Ovary (tissue), 3 donors: ENCODE measurements around the gene CDC14B.
"Not testable (repeated sequence)": the region's sequence is repeated elsewhere in the genome, so short reads cannot be mapped to it uniquely, and the experiment has no call there.

Source experiments
- CTCF ChIP-seq, 3 donors: fragments of 450-650 bp in 2 of 3; fragments of 200-600 bp in 1 of 3; IDR thresholded peaks; one replicate each; pipeline versions ENCODE4 v1.5.1 to v1.8.0; 2016 to 2022; ENCODE audit warnings: antibody characterized with exemption in 3 of 3, mild to moderate bottlenecking in 1 of 3
- POLR2A ChIP-seq: fragments of 450-650 bp; IDR thresholded peaks from one replicate; pipeline ENCODE4 v1.6.1; 2017; ENCODE audit warnings: antibody characterized with exemption, mild to moderate bottlenecking, moderate library complexity
- donor health status: DM: no; HTN: no; CAD: no.

DNA sequence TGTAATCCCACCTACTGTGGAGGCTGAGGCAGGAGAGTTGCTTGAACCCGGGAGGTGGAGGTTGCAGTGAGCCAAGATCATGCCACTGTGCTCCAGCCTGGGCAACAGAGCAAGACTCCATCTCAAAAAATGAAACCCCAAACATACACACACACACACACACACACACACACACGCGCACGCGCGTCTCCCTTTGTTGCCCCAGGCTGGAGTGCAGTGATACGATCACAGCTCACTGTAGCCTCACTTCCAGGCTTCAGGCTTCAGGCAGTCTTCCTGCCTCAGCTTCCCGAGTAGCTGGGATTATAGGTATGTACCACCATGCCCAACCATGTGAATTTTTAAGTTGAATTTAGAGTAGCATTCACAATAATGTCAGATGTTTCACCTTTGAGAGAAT lies 13.9 kb upstream of the CDC14B start:
- not testable (repeated sequence) for TF ChIP-seq CTCF (IDR thresholded peaks at IDR 0.05); POLR2A
